Measurements from ENCODE around the gene SEMA3B.

GRCh38 chr3:50265571-50265970, 3.4 kb upstream of the SEMA3B start:
- TF ChIP-seq CTCF (IDR thresholded peaks at IDR 0.05) = no peak
- TF ChIP-seq POLR2A (IDR thresholded peaks at IDR 0.05) = no peak
